Left ventricle myocardium inferior (tissue), 1 donor: ENCODE measurements around the gene GNA14. TPM values are rescaled to one million over a fixed set of nuclear protein-coding genes. Genes with fewer than 3 reads are reported as not detected.

Experiments
- DNase-seq: peaks from one replicate; pipeline ENCODE4 v3.0.0-alpha.2; 2020
- H3K27ac ChIP-seq: fragments of 200-600 bp; replicated peaks from 2 replicates; pipeline ENCODE4 v1.8.0; 2021
- H3K27me3 ChIP-seq: fragments of 200-600 bp; 2 replicates; pipeline ENCODE4 v1.8.0; 2021; ENCODE audit warnings: low read depth
- H3K36me3 ChIP-seq: fragments of 200-600 bp; 2 replicates; pipeline ENCODE4 v1.8.0; 2021
- H3K4me1 ChIP-seq: fragments of 200-600 bp; 2 replicates; pipeline ENCODE4 v1.8.0; 2021
- H3K4me3 ChIP-seq: fragments of 200-600 bp; 2 replicates; pipeline ENCODE4 v1.8.0; 2021; ENCODE audit warnings: mild to moderate bottlenecking, moderate library complexity
- H3K9me3 ChIP-seq: fragments of 200-600 bp; replicated peaks from 2 replicates; pipeline ENCODE4 v1.8.0; 2021
- CTCF ChIP-seq: fragments of 200-600 bp; IDR thresholded peaks from 2 replicates; pipeline ENCODE4 v1.8.0; 2021; ENCODE audit warnings: antibody characterized with exemption, mild to moderate bottlenecking, borderline replicate concordance
- intact Hi-C: fragments of 100-400 bp; cut with micrococcal nuclease; formaldehyde crosslinking; loops from one replicate; pipeline ENCODE4 v1.11.0; 2022
- total RNA-seq: library from RNA; stranded (reverse); fragmentation: NEBNext Ultra II Directional; extraction: Animal tissue kit (Norgen Biotek cat#: 25700); gene quantifications from one replicate; pipeline ENCODE4 v1.2.1, GENCODE V29; 2021
- donor health status: DM: no; HTN: yes; CAD: no; lungs with severe emphysema.

Gene GNA14
- total RNA-seq, 1 donor from 2014 or later = 2.2 TPM

GRCh38 chr9:77679661-77680368, 31.7 kb upstream of the GNA14 start:
- Histone ChIP-seq H3K27ac (no peak overlapping the region), H3K36me3 (no peaks in the 10 kb centered on the region), H3K4me1 (no peaks in the 10 kb centered on the region), H3K27me3 (no peaks in the 10 kb centered on the region), H3K9me3 (peaks cover 3% of the 10 kb centered on the region), H3K4me3 (no peak overlapping the region)
- TF ChIP-seq CTCF = no peak
- no peak for DNase-seq
- intact Hi-C loops = no loop called here

GRCh38 chr9:77679088-77679487, 31.0 kb upstream of the GNA14 start:
- Histone ChIP-seq H3K4me1 (no peaks in the 10 kb centered on the region), H3K27me3 (no peaks in the 10 kb centered on the region), H3K9me3 (peaks cover 3% of the 10 kb centered on the region), H3K27ac (no peak overlapping the region), H3K36me3 (no peaks in the 10 kb centered on the region), H3K4me3 (no peak overlapping the region)
- intact Hi-C loops = no loop called here
- DNase-seq = no peak
- TF ChIP-seq CTCF = no peak

- DNase-seq = no peak
- Histone ChIP-seq H3K9me3 (no peaks in the 10 kb centered on the region), H3K36me3 (no peaks in the 10 kb centered on the region), H3K4me3 (no peak overlapping the region), H3K27me3 (no peaks in the 10 kb centered on the region), H3K27ac (no peak overlapping the region), H3K4me1 (peaks cover 3% of the 10 kb centered on the region)
- intact Hi-C loops = no loop called here
- no peak for TF ChIP-seq CTCF
These were observed 29.9 kb upstream of the GNA14 start for GRCh38 chr9:77677957-77678535.

- DNase-seq = no peak
- Histone ChIP-seq H3K9me3 (no peaks in the 10 kb centered on the region), H3K27me3 (no peaks in the 10 kb centered on the region), H3K36me3 (no peaks in the 10 kb centered on the region), H3K4me3 (no peak overlapping the region), H3K4me1 (peaks cover 3% of the 10 kb centered on the region), H3K27ac (no peak overlapping the region)
- no peak for TF ChIP-seq CTCF
- intact Hi-C loops = no loop called here
These were observed 29.3 kb upstream of the GNA14 start for GRCh38 chr9:77677397-77677796.

- intact Hi-C loops = no loop called here
- Histone ChIP-seq H3K9me3 (no peaks in the 10 kb centered on the region), H3K27ac (peak overlapping the region; percentile 67), H3K4me3 (no peak overlapping the region), H3K4me1 (peaks cover 3% of the 10 kb centered on the region), H3K36me3 (no peaks in the 10 kb centered on the region), H3K27me3 (no peaks in the 10 kb centered on the region)
- TF ChIP-seq CTCF = no peak
- DNase-seq = no peak
These were observed 26.0 kb upstream of the GNA14 start for GRCh38 chr9:77673941-77674791.
